HG03571 (cell line): ENCODE measurements around the gene FMNL3.
"Not testable (repeated sequence)": the region's sequence is repeated elsewhere in the genome, so short reads cannot be mapped to it uniquely, and the experiment has no call there.

Experiments used
- ATAC-seq: cut with Tn5 transposase; IDR thresholded peaks from one replicate; pipeline ENCODE4 v1.9.1; 2021; ENCODE audit not compliant: unreplicated experiment

FMNL3 gene

DNA sequence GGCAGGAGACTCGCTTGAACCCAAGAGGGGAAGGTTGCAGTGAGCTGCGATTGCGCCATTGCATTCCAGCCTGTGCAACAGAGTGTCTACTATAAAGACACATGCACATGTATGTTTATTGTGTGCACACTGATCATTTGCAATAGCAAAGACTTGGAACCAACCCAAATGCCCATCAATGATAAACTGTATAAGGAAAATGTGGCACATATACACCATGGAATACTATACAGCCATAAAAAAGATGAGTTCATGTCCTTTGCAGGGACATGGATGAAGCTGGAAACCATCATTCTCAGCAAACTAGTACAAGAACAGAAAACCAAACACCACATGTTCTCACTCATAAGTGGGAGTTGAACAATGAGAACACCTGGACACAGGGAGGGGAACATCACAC, 6.7 kb upstream of the FMNL3 start:
- ATAC-seq = not testable (repeated sequence)

DNA sequence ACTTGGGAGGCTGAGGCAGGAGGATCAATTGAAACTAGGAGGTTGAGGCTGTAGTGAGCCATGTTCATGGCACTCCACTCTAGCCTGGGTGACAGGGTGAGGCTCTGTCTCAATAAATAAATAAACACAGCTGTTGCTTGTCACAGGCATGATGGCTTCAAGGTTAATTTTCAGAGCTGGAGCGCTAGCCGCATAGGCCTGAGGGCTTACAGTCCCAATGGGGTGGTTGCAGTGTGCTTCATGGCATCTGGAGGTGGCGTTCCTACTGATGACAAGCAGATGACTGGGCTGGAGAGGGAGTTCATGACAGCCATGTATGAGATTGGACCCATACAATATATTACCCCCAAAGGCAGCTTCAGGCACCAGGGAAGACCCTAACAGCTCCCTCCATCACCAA, 1.6 kb upstream of the FMNL3 start:
- no peak for ATAC-seq

DNA sequence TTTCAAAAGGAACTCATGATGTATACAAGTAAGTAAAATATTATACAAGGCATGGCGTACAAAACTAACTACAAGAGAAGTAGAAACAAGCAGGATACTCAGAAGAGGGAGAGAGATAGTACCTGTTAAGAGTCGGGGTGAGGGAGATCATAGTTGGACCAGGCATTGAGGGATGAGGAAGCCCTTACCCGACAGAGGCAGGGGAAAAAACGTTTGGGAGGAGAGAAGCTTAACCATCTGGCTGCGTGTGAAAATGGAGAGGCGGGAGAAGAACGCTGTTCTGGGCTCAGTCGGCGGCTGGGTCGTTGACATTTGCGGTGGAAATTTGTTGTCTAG, 575 bp upstream of the FMNL3 start:
- no peak for ATAC-seq

DNA sequence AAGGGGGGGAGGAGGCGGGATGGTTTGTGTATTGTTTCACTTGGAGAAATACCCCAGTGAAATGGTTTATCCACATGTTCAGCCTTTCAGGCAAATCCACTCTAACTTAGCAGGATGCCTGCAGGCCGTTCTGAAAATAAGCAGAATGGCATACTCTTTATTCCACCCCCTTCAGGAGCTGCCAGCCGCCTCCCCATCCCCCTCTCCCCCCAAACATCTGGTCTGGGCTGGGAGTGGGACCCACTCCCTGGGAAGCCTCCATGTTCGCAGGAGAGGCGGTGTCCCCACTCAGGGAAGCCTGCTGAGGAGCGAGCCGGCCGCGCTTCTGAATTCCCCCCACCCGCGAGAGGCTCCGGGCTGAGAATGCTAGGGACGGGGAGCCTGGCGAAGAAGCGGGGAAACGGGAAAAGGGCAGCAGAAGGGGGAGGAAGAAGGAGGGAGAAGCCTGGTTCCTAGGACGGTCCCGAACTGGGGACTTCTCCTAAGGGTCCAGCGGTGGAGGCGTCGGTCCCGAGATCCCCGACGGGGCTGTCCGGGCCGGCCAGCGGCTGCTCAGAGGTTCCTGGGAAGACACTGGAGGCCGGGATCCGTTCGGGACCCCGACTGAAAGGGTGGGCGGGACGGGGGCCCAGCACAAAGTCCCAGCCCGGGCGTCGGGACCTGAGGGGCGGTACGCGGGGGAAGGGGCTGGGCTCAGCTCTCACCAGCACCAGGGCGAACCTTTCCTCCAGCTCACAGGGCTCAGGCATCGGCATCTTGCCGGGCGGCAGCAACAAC, 666 bp downstream of the FMNL3 start:
- ATAC-seq = no peak

DNA sequence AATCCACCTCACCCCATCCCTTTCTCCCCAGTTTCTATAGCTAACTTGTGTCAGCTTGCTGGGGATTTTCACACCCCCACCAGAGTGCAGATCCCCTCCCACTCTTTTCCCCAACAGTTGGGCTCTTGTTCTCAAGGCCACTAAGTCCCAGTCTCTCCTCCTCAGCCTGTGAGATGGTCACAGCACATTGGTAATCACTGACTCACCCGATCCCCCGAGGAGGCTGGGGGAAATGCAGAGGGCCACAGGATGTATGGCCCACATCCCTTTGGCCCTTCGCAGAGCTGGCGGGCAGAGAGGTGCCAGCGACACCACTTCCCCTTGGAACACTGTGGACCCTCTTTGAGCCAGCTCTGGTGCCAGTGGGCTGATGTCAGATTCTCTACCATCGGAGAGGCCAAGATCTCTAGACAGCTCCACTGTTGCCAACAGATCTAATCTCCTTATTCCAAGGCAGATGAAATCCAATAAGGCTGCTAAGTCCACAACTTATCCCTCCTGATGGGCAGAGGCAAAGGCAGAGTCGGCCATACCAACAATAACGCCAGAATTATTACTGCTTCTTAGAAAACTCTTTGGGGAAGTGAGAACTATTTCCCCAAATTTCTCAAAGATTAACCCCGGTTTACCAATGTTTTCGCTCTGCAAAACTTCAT, 1.6 kb downstream of the FMNL3 start:
- no peak for ATAC-seq

DNA sequence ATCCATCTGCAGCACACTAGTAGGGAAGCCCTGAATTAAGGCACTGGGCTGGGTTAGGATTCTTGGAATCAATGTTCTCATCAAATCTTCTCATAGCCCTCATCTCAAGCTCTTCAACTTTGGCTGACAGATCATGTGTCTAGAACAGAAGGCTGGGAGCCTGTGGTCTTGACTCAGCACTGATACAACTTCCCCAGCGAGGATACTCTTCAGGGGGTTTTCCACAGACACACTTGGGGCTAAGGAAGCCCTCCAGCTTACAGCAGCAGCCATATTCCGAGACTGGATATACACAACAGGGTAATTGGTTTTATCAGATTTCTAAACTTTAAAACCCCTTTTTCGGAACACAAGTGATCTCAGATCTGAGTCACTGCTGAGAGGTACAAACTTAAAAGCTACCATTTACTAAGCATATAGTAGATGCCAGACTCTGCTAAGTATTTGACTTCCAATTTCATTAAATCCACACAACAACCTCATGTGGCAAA, 3.5 kb downstream of the FMNL3 start:
- ATAC-seq = no peak

DNA sequence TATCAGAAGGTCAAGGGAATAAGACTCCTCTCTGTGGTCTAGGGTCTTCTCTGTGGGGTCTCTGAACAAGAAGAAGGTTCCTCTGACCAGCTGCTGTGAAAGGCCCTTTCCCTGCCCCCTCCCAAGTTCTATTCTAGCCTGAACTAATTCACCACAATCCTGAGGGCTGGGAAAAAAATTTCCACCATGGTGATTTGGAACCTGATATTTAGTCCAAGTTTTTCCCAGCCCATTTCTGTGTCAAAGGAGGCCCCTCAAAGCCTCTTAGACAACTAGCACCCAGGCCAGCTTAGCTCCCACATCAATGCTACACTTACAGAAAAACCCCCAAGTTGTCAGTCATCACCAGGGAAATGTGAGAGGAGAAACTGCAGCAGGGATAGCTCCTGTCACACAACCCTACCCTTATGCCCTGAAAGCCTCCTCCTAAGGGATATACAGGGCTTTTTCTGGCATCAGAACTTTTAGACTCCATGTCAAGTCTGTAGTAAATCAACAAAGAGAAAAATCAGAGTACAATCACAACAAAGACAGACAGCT, 4.5 kb downstream of the FMNL3 start:
- no peak for ATAC-seq

DNA sequence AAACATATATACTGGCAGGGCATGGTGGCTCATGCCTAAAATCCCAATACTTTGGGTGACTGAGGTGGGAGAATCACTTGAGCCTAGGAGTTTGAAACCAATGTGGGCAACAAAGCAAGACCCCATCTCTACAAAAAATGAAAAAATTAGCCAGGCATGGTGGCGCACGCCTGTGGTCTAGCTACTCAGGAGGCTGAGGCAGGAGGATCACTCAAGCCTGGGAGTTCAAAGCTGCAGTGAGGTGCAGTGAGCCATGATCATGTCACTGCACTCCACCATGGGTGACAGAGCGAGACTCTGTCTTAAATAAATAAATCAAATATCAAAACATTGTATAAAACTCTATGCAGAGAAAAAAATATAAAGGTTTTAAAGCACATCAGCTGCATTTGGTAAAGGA, 5.2 kb downstream of the FMNL3 start:
- no peak for ATAC-seq

DNA sequence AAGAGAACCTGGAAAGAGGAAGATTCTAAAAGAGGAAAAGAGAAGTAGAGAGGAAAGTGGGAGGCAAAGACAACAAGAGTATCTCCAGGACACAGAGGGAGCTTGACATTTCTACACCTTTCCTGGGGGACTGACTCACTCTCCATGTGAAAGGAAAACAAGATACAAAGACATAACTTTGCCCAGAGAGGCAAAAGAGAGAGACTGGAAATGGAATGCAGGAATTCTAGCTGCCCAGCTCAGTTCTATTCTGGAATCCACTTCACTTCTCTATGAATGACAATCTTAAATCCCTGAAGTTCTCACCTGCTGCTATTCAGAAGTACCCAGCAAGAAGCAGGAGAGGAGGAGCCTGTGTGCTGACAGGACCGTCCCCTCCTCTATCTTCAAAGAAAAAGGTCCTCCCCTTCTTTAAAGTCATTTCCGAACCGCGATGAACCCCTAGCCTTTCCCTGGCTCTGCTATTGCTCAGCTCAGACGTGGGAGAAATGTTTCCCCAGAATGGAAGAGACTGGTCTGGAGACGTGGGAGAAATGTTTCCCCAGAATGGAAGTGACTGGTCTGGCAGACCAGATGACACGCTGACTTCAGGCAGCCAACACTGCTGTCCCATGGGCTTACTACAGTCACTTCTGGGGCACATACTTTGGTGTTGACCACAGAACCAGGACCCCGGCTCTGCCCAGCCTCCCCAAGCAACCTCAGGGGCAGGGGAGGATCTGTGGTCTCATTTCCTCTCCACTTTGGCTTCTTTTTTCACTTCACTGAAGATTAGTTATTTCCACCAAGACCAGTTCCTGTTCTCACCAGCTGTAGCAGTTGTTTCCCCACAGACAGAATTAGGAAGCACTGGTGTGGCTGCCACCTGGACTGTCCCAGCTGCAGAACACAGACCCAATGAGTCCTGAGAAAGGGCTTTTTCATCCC, 8.3 kb downstream of the FMNL3 start:
- peak; percentile 80 for ATAC-seq

DNA sequence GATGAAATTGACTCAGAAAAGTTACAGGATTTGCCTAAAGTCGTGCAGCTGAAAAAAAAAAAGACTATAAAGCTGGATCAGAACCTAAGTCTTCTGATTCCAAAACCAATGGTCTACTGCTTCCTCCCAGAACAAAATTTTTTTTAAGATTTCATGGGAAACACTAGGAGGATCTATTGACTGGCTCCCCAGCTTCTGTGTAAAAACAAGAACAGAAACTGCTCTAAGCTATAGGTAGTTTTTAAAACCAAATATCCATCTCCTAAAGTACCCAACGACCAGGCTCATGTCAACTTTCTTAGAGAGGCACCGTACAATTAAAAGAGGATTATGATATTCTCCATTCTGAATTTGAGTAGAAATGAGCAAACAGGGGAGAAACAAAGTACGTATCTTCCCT, 9.4 kb downstream of the FMNL3 start:
- no peak for ATAC-seq

DNA sequence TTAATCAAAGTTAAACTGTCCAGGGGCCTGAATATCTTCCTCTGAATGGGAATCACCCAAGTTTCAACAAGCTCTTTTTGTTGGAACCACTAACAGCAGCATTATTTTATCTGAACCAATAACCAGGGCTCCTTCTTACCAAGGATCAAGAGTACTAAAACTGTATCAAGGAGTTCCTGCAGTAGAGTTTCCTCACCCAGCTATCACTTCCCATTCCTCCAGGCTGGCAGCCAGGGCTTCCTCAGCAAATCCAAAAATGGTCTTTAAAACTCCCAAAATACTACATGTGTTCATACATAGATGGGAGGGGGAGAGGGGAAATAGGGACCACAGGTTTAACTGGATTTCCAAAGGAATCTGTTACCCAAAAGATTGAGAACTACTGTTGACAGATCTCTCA, 10.5 kb downstream of the FMNL3 start:
- ATAC-seq = no peak

DNA sequence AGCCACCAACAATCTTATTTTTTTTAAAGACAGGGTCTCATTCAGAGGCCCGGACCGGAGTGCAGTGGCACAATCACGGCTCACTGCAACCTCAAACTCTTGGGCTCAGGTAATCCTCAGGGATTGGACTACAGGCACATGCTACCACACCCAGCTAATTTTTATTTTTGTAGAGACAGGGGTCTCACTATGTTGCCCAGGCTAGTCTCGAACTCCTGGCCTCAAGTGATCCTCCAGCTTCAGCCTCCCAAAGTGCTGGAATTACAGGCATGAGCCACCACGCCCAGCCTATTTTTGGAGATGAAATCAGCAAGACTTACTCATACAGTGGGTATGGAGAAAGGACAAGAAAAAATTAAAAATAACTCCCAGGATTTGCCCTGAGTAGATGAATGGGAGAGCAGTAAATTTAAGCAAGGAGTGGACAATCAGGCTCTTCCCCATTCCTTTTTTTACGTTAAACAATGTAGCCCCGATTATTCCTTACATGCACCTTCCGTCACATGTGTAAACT, 13.2 kb downstream of the FMNL3 start:
- no peak for ATAC-seq

DNA sequence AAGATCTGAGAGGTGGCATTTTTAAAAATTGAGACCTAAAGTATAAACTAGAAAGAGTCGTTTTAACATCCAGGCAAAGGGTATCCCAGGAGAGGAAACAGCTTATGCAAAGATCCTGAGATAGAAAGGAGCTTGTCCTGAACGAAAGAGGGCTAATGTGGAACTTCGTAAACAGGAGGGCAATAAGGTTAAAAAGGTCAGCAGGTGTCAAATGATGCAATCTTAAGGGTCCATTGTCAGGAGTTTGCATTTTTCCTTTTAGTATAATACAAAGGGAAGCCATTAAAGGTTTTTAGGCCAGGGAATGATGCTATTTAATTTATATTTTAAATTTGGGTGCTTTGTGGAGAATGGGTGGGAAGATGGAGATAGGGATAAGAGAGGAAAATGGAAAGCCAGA, 14.4 kb downstream of the FMNL3 start:
- no peak for ATAC-seq

DNA sequence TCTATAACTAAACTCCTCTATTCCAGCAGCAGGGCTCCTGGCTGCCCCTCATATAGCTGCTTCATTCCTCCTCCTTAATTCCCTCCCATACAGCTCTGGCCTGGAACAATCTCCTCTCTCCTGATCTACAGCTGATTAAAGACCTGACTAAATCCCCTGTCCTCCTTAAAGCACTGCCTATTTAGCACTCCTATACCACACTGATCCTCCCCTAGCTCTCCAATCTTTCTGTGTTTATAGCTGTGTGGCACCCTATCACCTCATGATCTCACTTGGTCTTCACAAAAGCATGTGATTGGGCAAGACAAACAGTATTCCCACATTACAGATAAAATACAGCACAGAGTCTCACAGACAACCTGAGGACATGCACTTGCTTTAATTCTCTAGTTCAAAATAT, 17.4 kb downstream of the FMNL3 start:
- no peak for ATAC-seq

DNA sequence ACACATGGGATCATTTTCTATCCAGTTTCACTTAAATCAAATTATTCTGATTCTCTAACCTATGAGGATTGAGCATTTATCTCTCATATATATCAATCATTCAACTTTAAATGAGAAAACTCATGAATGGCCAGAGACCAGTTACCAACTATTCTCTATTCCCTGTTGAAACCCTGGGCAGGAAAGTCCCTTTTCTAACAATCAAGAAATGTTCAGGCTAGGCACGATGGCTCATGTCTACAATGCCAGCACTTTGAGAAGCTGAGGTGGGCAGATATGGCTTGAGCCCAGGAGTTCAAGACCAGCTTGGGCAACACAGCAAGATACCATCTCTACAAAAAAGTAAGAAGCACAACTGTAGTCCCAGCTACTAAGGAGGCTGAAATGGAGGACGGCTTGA, 18.0 kb downstream of the FMNL3 start:
- ATAC-seq = no peak

DNA sequence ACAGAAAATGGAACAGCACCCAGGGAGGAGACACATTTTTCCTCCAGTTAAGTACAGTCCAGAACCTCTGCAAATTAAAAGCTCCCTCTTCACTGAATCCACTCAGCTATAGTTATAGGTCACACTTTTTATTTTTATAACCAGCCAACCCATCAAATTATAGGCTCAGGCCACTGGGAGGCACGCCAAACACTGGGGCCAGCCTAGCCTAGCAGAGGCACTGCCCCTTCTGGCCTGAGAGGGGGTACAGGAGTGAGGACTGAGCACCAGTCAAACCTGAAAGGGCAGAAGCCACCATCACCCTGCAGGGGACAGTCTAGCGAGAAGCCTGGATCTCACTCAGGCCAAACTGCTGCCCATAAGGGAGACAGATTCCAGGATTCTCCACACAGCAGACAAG, 19.3 kb downstream of the FMNL3 start:
- ATAC-seq = no peak

DNA sequence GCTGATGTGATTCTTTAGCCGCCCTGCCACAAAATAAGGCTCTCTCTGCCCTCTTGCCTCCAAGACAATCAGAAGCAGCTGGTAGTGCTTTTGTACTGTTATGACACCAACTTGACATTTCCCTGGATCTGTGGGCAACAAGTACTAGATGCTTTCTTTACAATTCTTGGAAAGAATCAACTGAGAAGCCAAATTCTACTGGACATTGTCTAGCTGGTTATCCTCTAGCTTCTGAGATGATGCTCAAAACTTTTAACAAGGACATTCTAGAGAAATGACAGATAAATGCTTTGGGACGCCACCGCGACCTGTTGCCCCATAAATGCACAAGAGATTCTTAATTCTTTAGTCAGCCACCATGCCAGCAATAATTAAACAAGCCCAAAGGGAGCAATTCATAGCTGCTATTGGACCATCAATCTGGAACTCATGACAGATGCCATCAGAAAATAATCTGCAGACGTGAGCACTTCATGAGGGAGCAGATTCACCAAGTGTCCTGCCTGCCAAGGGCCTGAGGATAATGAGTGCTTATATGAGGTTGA, 22.8 kb downstream of the FMNL3 start:
- no peak for ATAC-seq

DNA sequence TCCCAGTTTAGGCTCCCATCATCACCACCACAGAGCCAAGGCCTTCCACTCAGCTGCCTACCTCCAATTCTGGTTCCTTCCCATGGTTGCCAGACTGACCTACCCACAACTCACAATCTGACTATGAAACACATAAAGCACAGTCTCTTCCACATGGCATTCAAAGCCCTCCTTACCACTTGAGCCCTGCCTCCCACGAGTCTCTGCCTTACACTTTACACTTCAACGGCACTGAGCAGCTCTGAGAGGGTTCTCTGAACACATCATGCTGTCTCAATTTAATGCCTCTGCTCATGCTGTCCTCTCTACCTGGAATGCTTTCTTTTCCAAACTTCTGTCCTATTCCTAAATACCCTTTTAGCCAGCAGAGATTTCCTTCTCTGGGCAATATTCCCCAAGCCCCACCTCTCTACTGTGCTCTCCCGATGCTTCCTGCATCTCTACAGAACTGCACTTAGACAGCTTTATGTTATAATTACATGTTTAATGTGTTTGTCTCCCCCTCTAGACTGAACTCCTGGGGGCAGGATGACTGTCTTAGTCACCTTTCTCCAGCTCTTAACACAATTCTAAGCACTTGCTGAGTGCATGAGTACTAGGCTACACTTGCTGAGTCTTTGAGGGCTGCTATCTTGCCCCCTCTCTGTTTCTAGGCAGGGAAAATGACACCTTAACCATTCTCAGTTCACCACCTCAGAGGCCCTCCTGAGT, 23.5 kb downstream of the FMNL3 start:
- ATAC-seq = no peak

DNA sequence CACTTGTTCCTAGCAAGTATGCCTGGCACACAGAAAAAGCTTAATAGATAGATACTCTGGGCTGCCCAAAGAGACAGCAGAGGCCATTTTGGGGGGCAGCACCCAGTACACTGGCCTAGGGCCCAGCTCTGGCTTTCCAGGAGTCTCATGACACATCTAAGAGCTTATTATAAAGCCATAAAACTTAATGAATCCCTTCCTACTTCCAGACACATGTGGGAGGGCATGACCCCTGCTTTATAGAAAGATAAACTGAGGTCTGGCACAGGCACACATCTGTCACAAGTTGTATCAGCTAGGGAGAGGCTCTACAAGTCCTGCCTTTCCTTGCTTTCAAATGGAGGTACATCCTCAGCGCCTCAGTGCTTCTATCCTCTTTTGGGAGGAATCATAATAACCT, 27.1 kb downstream of the FMNL3 start:
- ATAC-seq = no peak

DNA sequence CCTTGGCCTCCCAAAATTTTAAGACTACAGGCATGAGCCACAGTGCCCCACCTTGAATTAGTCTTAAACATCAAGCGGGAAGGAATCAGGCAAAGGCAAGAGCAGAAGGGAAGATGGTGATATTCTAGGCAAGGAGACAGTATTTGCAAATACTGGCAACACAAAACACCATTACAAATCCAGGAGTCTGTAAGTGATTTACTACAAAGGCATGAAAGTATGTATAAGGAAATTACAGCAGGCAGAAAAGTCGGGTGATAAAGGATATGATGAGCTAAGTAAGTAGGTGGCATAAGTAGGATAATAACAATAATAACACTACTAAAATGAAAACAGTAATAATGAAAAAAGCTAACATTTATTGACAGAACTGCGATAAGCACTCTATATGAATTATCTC, 28.5 kb downstream of the FMNL3 start:
- no peak for ATAC-seq
